ENCODE data around the gene TPRN. TPM values are rescaled to one million over a fixed set of nuclear protein-coding genes. Genes with fewer than 3 reads are reported as not detected.

The TPRN gene
- total RNA-seq, 2 donors from 2014 or later = 134 to 154 TPM

GRCh38 chr9:137228506-137228967 lies 28.0 kb upstream of the TPRN start:
- intact Hi-C loops (cut with DNase I, micrococcal nuclease) = loop anchor here (5.0 to 10.0 kb wide), 2 partner anchors 54 to 106 kb away; partner anchors contain the start of genes LRRC26 (in 1 of the 2) and TMEM210 (in 1 of the 2)
- ATAC-seq (no peak), DNase-seq (no peak)

DNA sequence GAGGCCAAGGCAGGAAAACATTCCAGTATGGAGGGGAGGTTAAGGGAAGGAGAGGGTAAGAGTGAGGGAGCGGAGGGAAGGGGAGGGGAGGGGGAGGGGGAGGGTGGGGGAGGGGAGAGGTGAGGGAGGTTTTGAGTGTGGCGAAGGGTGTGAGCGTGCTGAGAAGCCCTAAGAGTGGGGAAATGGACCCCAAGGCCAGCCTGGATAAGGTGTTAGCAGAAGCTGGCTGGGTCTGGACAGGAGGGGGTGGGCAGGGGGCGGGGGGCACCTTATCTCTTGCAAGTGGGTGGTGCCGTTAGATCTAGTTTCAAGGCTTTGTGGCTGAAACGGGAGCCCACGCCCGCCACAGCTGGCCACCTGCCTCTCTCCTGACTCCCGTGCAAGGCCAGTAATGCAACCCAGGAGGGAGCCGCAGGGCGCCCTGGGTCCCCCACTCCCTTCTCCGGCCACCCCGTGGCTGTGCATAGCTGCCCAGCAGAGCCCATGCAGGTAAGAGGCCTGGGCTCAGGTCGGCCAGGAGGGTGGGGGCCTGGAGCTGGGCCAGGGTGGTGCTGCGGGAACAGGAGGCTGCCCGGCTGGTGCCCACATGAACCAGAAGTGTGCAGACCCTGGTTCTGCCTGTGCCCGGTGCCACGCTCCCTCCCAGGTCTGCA lies 27.4 kb upstream of the TPRN start:
- peak in 1 of 2 donors; percentile 9 for DNase-seq
- intact Hi-C loops (cut with DNase I, micrococcal nuclease) = loop anchor here (5.0 to 10.0 kb wide), 2 partner anchors 53 to 106 kb away; partner anchors contain the start of genes LRRC26 (in 1 of the 2) and TMEM210 (in 1 of the 2)
- ATAC-seq = no peak

DNA sequence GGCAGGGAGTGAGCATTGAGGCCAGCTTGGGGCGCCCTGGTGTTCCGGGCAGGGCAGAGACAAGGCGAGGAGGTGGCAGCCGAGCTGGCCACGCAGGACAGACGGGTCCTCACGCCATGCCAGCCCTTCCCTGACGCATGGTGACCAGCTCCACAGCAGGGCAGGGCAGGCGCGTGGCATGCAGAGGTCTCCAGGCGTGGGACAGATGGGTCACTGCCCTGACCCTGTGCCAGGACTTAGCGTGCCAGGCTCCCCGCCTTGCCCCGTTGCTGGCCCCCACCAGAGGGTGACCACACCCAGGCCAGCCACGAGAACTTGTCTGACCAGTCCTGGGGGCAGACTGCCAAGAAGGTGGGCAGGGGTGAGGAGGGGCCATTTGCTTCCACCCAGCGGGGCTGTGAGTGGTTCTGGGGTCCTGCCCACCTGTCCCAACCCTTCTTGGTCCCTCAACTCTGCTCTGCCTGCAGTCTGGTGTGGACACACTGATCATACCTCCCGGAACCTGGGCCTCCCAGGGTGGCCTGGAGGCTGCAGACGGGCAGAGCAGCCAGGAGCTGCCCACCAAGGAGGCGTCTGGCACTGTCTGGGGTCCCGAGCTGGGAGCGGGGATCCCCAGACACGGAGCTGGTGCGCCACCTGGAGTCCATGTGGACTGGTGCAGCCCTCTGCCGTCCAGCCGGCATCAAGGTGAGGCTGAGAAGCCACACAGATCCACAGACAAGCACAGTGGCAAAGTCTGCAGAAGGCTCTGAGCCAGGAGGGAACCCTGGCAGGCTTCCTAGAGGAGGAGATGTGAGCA lies 26.7 kb upstream of the TPRN start, which contains the start of gene RNF224:
Gene RNF224, plus strand, starts transcription at position 449 of the 799 bp plus-strand sequence. CDS start 834 bp downstream, outside the sequence.
- intact Hi-C loops (cut with DNase I, micrococcal nuclease) = loop anchor here (5.0 to 10.0 kb wide), 2 partner anchors 52 to 105 kb away; partner anchors contain the start of genes LRRC26 (in 1 of the 2) and TMEM210 (in 1 of the 2)
- peak; percentile 53 for ATAC-seq
- peak; percentile 70 to 87 for DNase-seq

- DNase-seq (peak in 1 of 2 donors; percentile 32), ATAC-seq (no peak)
- intact Hi-C loops (cut with DNase I, micrococcal nuclease) = loop anchor here (5.0 to 10.0 kb wide), 2 partner anchors 52 to 104 kb away; partner anchors contain the start of genes LRRC26 (in 1 of the 2) and TMEM210 (in 1 of the 2)
These were observed 26.0 kb upstream of the TPRN start for GRCh38 chr9:137226338-137227053.

GRCh38 chr9:137225699-137226331 lies 25.3 kb upstream of the TPRN start:
- intact Hi-C loops (cut with DNase I, micrococcal nuclease) = loop anchor here (5.0 to 10.0 kb wide), 2 partner anchors 51 to 104 kb away; partner anchors contain the start of genes LRRC26 (in 1 of the 2) and TMEM210 (in 1 of the 2)
- peak in 1 of 2 donors; percentile 10 for DNase-seq

DNA sequence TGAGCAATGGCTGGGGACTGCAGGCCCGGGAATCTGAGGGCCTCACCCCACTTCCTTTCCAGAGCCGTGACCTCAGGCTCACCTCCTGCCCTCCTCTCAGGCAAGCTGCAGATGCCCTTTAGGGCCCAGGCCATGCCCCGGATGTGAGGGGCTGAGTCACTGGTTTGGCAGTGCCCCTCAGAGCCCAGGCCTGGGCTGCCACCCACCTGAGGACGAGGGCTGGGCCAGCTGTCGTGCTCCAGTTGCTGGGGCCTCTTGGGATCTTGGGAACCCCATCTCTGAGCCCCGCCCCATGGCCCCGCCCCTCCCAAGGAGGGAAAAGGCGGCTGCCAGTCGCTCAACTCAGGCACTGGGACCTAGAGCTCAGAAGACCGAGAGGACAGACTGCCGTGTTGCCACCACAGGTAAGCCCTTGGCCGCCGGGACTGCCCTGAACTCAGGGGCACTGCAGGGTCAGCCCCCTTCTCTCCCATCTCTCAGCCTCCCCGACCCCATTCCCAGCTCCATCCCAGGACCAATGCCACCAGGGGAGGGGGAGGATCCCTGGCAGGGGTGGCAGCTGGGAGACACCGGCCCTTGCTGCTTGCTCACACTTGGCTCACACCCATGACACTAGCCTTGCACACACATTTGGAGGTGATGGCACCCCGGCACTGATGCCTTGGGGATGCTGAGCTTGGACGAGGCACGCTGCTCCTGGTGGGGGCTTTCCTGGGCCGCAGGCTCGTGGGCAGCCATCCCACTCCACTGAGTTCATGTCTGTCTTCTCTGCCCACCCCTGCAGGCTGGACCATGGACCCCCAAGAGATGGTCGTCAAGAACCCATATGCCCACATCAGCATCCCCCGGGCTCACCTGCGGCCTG lies 24.5 kb upstream of the TPRN start, which contains the start of gene CYSRT1:
Gene CYSRT1, plus strand, starts transcription at position 345 of the 865 bp plus-strand sequence. Its CDS starts 448 bp downstream, at position 793.
- no peak for ATAC-seq
- intact Hi-C loops (cut with DNase I, micrococcal nuclease) = loop anchor here (5.0 to 10.0 kb wide), 2 partner anchors 50 to 103 kb away; partner anchors contain the start of genes LRRC26 (in 1 of the 2) and TMEM210 (in 1 of the 2)
- DNase-seq = peak in 1 of 2 donors; percentile 53

More at GRCh38 chr9:137225699-137226331, 25.3 kb upstream of the TPRN start:
- ATAC-seq = no peak

DNA sequence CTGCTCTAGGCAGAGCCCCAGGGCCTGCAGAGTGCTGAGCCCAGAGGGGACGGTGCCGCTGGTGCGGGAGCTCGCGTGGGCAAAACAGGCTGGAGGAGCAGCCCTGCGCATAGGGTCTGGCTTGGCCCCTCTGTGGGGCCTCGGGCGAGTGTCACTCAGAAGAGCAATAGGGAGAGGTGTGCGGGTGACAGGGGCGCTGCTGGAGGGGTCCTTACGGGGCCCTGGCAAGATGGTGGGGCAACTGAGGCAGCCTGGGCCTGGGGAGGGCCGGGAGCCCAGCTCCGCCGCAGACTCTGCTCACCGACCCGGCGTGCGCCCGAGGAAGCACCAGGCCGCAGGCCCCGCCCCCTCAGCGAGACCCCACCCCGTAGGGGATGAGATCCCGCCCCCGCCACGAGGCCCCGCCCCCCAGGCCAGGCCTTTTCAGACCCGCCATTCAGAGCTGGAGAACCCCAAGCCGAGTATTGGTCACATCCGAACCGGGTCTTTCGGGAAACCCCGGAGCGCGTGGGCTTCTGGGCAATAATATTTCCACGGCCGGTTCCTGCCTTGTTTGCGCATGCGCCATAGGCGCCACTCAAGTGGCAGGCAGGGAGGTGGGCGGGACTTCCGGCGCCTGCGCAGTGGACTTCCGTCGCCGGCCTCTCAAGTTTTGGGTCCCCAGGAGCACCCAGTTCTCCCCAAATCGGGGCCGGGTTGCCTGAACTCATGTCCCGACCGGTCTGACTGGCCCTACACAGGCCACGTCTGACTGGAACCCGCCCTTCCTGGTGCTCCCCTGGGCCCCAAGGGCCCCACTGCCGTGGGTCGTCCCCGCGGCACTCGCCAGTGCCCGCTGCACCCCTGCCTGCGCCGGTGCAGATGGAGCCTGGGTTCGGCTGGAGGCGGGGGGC lies 22.8 kb upstream of the TPRN start:
- peak; percentile 96 to 98 for DNase-seq
- intact Hi-C loops (cut with DNase I, micrococcal nuclease) = loop anchor here in 1 of 2 donors (10.0 kb wide), 1 partner anchor 49 kb away; the partner anchor contains the start of genes LRRC26 and TMEM210
- peak; percentile 78 for ATAC-seq

DNA sequence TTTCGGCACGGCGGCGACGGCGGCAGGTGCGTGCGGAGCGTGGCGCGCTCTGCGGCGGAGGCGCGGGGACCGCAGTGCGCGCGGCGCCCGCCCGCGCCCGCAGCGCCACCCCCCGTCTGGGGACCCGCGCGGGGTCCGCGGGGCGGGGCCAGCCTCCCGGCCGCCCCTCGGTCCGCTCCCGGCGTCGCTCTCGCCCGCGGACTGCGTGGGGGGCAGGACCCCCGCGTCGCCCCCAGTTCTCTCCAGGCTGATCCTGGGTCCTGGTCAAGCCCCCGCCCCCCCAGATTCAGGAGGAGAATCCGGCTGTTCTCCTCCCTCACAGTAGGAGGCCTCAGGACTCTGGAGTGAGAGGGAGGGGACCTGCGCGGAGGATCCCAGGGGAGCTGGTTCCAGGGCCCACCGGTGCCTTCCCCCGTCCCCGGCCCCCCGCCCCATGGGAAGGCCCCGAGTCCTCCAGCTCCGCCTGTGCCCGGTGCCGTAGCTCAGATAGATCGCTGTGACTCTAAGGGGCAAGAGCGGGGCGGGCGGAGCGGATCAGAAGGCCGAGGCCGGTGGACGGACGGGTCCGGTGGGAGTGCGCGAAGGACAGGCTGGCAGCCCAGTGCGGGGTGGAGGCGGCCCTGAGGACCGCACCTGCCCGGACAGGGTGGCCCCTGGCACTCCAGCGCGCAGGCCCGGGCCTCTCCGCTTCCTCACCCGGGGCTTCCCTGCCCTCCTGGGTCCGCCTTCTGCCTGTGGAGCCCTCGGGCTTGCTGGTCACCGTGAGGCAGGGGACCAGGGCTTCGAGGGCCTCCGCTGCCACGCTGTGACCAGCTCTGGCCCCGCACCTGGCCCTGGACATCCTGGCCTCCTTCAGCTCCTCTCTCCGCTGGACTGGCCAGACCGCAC lies 21.9 kb upstream of the TPRN start, which contains the start of gene RNF208:
Gene RNF208, minus strand, starts transcription at position 51 of the 888 bp plus-strand sequence. CDS start 1,028 bp downstream, outside the sequence.
- peak; percentile 28 for ATAC-seq
- peak in 1 of 2 donors; percentile 54 for DNase-seq
- intact Hi-C loops (cut with DNase I, micrococcal nuclease) = loop anchor here in 1 of 2 donors (10.0 kb wide), 1 partner anchor 48 kb away; the partner anchor contains the start of genes LRRC26 and TMEM210

GRCh38 chr9:137221506-137222111 lies 21.1 kb upstream of the TPRN start:
- intact Hi-C loops (cut with DNase I, micrococcal nuclease) = loop anchor here in 1 of 2 donors (10.0 kb wide), 1 partner anchor 47 kb away; the partner anchor contains the start of genes LRRC26 and TMEM210
- DNase-seq (peak in 1 of 2 donors; percentile 55), ATAC-seq (no peak)

DNA sequence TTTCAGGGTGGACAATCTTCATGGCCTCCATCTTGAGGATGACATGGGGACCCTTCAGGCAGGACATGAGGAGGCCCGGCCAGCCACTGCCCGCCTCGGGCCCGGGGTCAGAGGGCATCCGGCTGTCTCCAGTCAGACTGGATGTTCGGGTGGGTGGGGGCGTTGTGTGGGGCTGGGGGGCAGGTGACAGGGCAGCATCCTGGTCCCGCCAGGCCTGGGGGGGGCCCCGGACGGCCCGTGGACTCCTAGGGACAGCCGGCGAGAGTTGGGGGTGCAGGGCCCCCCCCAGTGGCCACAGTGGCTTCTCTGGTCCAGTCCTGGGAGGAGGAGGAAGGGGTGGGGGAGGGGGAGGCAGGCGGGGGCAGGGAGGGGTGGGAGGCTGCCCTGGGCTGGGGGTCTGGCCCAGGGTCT lies 20.6 kb upstream of the TPRN start:
- DNase-seq = no peak

DNA sequence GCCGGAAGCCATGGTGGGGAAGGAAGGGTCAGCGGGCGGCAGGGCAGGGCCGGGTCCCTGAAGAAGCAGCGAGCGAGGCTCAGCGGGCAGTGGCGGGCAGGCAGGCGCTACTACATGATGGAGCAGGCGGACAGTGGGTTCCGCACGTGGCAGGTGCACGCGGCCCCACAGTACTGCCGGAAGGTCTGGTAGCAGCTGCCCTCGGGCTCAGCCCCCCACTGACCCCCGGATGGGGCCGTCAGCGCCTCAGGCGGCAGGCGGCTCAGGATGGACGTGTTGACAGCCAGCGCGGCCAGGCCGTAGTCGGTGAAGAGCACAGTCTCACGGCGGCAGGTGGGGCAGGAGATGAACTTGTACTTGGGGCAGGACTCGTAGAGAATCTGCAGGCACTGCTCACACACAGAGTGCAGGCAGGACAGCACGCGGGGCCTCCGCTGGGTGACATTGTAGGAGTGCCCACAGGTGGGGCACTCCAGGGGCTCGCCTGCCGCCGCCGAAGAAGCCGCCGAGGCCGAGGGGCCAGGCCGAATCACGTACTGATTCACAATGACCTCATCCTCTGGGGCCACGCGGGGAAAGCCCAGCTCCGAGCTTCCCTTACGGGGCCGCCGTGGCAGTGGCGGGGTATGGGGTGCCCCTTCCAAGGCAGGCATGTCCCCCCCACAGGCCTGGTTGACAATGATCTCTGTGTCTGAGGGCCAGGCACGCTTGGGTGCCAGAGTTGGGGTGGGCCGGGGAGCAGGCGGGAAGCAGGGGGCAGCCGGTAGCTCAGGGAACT lies 20.0 kb upstream of the TPRN start:
- intact Hi-C loops (cut with DNase I, micrococcal nuclease) = loop anchor here in 1 of 2 donors (10.0 kb wide), 1 partner anchor 46 kb away; the partner anchor contains the start of genes LRRC26 and TMEM210
- DNase-seq (no peak), ATAC-seq (no peak)

More for the DNA sequence above, 20.6 kb upstream of the TPRN start:
- no peak for ATAC-seq
- intact Hi-C loops (cut with DNase I, micrococcal nuclease) = loop anchor here in 1 of 2 donors (10.0 kb wide), 1 partner anchor 46 kb away; the partner anchor contains the start of genes LRRC26 and TMEM210

DNA sequence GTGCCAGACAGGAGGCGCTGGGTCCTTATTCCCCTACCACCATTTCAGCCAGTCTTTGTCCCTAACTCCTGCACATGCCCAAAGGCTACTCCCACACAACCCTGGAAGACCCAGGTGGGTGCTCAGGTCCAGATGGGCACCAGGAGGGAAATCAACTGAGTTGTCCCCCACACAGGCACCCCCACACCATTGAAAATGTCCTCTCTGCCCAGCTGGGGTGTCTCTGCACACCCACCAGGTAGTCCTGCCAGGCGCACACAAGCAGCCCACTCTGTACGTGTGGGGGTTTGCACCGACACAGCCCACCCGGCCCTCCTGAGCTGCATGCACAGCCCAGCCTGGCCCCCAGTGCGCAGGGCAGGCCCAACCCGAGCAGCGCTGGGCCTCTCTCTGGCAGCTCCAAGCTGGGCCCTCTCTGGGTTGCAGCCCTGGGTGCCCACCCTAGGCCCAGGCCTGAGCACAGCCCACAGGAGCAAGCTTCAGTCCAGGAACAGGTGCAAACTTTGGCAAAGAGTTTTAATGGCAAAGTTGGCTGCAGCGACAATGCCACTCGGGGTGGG lies 19.3 kb upstream of the TPRN start:
- intact Hi-C loops (cut with DNase I, micrococcal nuclease) = loop anchor here in 1 of 2 donors (10.0 kb wide), 1 partner anchor 45 kb away; the partner anchor contains the start of genes LRRC26 and TMEM210
- no peak for DNase-seq
- ATAC-seq = no peak
